ENCODE data around the gene HPD.

- TF ChIP-seq SP1 (IDR thresholded peaks at IDR 0.05) (no peak), PKNOX1 (IDR thresholded peaks at IDR 0.05) (no peak), SUZ12 (IDR thresholded peaks at IDR 0.05) (no peak), FOXM1 (IDR thresholded peaks at IDR 0.05; ENCODE audit: borderline replicate concordance) (no peak), BHLHE40 (IDR thresholded peaks at IDR 0.05; ENCODE audit: borderline replicate concordance) (no peak), HDGF (IDR thresholded peaks at IDR 0.05; ENCODE audit: borderline replicate concordance) (no peak), ELF4 (IDR thresholded peaks at IDR 0.05) (no peak), FOXK2 (IDR thresholded peaks at IDR 0.05) (no peak), LEF1 (IDR thresholded peaks at IDR 0.05; ENCODE audit: borderline replicate concordance) (no peak), L3MBTL2 (conservative IDR thresholded peaks at IDR 0.05) (no peak), TARDBP (IDR thresholded peaks at IDR 0.05) (no peak), NFRKB (IDR thresholded peaks at IDR 0.05) (no peak)
Observed at GRCh38 chr12:121883315-121883660, 24.6 kb upstream of the HPD start.

All from HEK293T (cell line).